Left ventricle myocardium inferior (tissue), 1 donor: ENCODE results near the gene DOCK9. TPM values are rescaled to one million over a fixed set of nuclear protein-coding genes. Genes with fewer than 3 reads are reported as not detected.
A peak's percentile ranks its signal among the peaks of the same experiment; 100 is the strongest.

Source experiments
- DNase-seq: peaks from one replicate; pipeline ENCODE4 v3.0.0-alpha.2; 2020
- H3K27ac ChIP-seq: fragments of 200-600 bp; replicated peaks from 2 replicates; pipeline ENCODE4 v1.8.0; 2021
- H3K27me3 ChIP-seq: fragments of 200-600 bp; 2 replicates; pipeline ENCODE4 v1.8.0; 2021; ENCODE audit warnings: low read depth
- H3K36me3 ChIP-seq: fragments of 200-600 bp; 2 replicates; pipeline ENCODE4 v1.8.0; 2021
- H3K4me1 ChIP-seq: fragments of 200-600 bp; 2 replicates; pipeline ENCODE4 v1.8.0; 2021
- H3K4me3 ChIP-seq: fragments of 200-600 bp; 2 replicates; pipeline ENCODE4 v1.8.0; 2021; ENCODE audit warnings: mild to moderate bottlenecking, moderate library complexity
- H3K9me3 ChIP-seq: fragments of 200-600 bp; replicated peaks from 2 replicates; pipeline ENCODE4 v1.8.0; 2021
- intact Hi-C: fragments of 100-400 bp; cut with micrococcal nuclease; formaldehyde crosslinking; loops from one replicate; pipeline ENCODE4 v1.11.0; 2022
- total RNA-seq: library from RNA; stranded (reverse); fragmentation: NEBNext Ultra II Directional; extraction: Animal tissue kit (Norgen Biotek cat#: 25700); gene quantifications from one replicate; pipeline ENCODE4 v1.2.1, GENCODE V29; 2021
- TF ChIP-seq, protein P1 (sequence below): fragments of 200-600 bp; IDR thresholded peaks from 2 replicates; pipeline ENCODE4 v1.8.0; 2021; ENCODE audit warnings: antibody characterized with exemption, mild to moderate bottlenecking, borderline replicate concordance
- donor health status: DM: no; HTN: yes; CAD: no; lungs with severe emphysema.

DOCK9 gene
- total RNA-seq, 1 donor from 2014 or later = 36.8 TPM

DNA sequence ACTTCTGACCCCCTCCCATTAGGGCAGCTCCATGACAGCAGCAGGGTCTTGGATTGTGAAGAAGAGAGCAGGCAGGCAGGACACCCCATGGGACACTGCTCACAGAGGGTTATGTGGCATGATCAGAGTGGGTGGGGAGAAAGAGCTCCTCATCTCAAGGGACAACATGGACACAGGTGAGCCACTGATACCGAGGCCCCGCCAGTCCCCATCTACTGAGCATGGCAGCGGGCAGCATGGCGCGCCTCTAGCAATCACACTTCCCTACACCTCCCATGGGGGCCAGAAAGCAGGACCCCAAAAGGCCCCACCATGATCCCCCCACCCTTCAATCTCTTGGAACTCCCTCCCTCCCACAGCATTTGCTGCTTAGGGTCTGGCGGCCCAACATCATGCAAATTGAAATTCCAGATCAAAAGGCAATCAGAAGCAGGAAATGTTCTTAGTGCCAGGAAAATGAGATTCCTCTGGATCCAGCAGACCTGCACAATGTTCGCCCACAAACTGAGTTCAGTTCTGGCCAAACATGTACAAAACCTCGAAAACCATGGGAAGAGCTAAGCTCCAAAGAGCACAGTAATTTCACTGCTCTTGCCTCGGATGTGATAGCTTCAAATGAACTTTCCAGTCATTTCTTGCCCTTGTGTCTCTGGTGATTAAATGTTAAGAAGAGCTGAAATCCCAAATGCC, 14.8 kb downstream of the DOCK9 start:
- H3K27ac ChIP-seq = peak overlapping the region; percentile 82
- no peak for DNase-seq
- H3K36me3 ChIP-seq = no peaks in the 10 kb centered on the region
- intact Hi-C loops = no loop called here
- TF ChIP-seq, protein P1, sequence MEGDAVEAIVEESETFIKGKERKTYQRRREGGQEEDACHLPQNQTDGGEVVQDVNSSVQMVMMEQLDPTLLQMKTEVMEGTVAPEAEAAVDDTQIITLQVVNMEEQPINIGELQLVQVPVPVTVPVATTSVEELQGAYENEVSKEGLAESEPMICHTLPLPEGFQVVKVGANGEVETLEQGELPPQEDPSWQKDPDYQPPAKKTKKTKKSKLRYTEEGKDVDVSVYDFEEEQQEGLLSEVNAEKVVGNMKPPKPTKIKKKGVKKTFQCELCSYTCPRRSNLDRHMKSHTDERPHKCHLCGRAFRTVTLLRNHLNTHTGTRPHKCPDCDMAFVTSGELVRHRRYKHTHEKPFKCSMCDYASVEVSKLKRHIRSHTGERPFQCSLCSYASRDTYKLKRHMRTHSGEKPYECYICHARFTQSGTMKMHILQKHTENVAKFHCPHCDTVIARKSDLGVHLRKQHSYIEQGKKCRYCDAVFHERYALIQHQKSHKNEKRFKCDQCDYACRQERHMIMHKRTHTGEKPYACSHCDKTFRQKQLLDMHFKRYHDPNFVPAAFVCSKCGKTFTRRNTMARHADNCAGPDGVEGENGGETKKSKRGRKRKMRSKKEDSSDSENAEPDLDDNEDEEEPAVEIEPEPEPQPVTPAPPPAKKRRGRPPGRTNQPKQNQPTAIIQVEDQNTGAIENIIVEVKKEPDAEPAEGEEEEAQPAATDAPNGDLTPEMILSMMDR = no peak
- no peaks in the 10 kb centered on the region for H3K9me3 ChIP-seq
- H3K4me3 ChIP-seq = no peak overlapping the region
- no peaks in the 10 kb centered on the region for H3K27me3 ChIP-seq
- peaks cover 100% of the 10 kb centered on the region for H3K4me1 ChIP-seq

DNA sequence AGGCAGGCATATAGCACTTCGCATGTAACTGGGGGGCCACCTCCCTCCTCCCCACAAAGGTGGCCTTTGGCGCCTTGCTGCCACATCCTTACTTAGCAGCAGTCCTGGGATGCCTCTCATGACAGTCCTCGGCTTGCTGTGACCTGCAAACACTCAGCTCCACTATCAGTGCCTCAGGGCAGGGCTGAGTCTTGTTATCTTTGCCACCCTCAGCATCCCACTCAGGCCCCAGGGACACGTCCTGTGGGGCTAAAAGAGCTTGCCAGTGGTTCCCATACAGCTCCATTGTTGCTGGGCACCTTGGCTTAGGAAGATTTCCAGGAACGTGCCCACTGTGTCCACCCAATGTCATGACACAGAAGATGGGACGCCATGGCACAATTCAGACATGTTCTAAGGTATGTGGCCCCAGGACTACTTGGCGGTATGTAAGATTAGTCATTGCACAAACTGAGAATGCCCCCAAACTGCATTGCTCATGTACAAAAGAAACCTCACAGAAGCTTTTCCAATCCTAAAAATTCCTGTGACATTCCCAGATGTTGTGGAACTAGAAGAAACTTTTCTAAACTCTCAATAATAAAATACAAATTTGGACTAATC, 16.3 kb downstream of the DOCK9 start:
- Histone ChIP-seq H3K27ac (peak overlapping the region; percentile 82), H3K4me1 (peaks cover 92% of the 10 kb centered on the region)
- intact Hi-C loops = no loop called here

DNA sequence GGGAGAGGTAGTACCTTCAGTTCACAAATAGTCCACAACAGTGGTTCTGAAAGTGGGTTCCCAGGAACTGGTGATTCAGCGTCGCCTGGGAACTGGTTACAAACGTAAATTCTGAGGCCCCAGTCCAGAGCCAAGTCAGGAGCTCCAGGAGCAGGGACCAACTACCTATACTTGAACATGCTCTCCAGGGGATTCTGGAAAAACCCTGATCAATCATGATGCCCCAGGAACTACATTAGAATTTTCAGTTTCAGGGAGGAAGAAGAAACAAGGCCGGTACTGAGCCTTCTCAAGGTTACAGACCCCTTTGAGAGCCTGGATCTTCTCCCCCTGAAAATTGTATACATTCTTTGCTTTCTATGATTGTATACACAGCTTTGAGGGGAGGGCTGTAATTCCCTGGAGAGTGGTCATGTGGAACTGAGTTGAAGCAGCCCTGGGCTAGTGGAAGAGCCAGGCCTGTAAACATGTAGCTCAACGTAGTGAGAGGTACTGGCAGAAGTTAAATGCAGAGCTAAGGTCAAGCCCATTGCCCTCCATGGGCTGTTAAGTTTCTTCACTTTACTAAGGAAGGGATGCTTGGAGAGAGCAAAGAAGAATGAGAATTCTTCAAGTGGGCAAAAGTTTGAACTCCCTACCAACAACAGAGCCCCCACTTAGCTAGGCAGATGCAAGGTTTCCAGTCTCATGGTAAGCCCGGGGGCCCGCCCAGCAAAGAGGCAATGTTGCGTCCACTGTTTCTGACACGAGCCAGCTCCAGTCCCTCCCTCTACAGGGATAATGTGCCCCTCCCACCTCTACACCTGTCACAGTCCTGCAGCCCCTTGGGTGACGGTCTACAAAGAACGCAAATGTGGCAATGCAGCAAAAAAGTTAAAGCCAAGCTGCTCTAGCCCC, 17.0 kb downstream of the DOCK9 start:
- H3K27me3 ChIP-seq = no peaks in the 10 kb centered on the region
- peak overlapping the region; percentile 3 for H3K4me3 ChIP-seq
- no peak for DNase-seq
- no peaks in the 10 kb centered on the region for H3K36me3 ChIP-seq
- intact Hi-C loops = no loop called here
- H3K27ac ChIP-seq = peak overlapping the region; percentile 82
- peaks cover 86% of the 10 kb centered on the region for H3K4me1 ChIP-seq
- H3K9me3 ChIP-seq = no peaks in the 10 kb centered on the region
- TF ChIP-seq, protein P1 = no peak

More for the DNA sequence above, 16.3 kb downstream of the DOCK9 start:
- Histone ChIP-seq H3K27me3 (no peaks in the 10 kb centered on the region), H3K9me3 (no peaks in the 10 kb centered on the region), H3K36me3 (no peaks in the 10 kb centered on the region), H3K4me3 (no peak overlapping the region)
- TF ChIP-seq, protein P1 = no peak
- DNase-seq = no peak

DNA sequence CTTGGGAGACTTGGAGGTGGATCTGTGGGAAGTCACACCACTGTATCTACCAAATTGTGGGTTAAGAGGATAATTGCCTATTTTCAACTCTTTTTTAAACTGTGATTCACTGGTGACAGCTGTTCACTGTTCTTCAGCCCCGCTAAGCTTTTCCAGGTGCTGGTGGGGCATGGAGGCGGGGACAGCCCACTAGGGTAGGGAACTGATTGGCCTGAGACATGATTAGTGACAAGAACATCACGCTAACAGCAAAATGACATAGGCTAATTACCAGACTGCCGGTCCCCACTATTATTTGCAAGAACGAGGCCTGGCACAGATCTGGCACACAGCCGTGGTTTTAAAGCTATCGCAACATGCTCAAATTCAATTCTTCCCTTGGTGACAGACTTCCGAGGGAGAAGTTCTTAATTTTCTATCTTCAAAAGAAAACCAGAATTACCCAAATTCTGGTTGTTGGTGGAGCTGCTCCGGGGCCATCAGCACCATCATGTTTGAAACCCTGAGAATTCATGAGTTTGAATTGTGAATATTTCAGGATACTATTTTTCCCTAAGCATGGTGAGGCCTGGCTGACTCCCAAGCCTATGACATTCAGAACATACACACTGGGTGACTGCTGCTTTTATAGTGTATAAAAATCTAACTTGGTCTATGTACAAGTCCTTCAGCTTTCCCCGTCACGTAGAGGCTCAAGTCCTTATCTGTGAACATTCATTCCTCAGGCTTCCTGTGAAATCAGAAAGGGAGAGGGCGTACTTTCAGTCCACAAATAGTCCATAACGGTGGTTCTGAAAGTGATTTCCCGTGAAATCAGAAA, 17.9 kb downstream of the DOCK9 start:
- TF ChIP-seq, protein P1 = peak; percentile 12
- no peaks in the 10 kb centered on the region for H3K27me3 ChIP-seq
- no peaks in the 10 kb centered on the region for H3K9me3 ChIP-seq
- H3K27ac ChIP-seq = peak overlapping the region; percentile 82
- no peaks in the 10 kb centered on the region for H3K36me3 ChIP-seq
- intact Hi-C loops = no loop called here
- no peak for DNase-seq
- no peak overlapping the region for H3K4me3 ChIP-seq
- H3K4me1 ChIP-seq = peaks cover 86% of the 10 kb centered on the region

DNA sequence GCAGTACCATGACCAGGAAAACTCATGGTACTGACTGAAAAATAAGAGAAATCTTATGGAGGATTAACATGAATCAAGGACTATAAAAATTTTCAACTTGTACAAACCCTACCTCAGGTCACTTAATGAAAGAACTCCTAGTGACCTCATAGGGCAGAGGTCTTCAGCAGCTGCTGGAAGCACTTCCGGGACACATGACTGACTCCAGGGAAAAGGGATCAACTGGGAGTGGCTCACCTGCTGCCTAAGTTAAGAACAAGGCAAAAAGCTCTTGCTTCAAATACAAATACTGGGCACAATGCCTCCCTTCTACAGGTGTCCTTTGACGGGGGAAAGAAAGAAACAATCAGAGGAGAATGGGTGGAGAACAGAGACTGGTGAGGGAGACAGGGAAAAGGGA, 18.6 kb downstream of the DOCK9 start:
- Histone ChIP-seq H3K36me3 (peaks cover 3% of the 10 kb centered on the region), H3K4me3 (no peak overlapping the region), H3K27me3 (no peaks in the 10 kb centered on the region), H3K9me3 (no peaks in the 10 kb centered on the region), H3K4me1 (peaks cover 83% of the 10 kb centered on the region), H3K27ac (peak overlapping the region; percentile 82)
- TF ChIP-seq, protein P1 = no peak
- intact Hi-C loops = no loop called here
- DNase-seq = no peak
